ENCODE data around the gene ALPI.

Gene ALPI

GRCh38 chr2:232489516-232490220 lies 33.7 kb downstream of the ALPI start:
- in situ Hi-C loops (cut with HindIII; ENCODE audit: low pct_ligation_motif_present, low pct_unique_long_range_greater_than_20kb, low sequenced_read_pairs): no loop called here
- no peak for DNase-seq

GRCh38 chr2:232490221-232491138 lies 34.5 kb downstream of the ALPI start:
- in situ Hi-C loops (cut with HindIII; ENCODE audit: low pct_ligation_motif_present, low pct_unique_long_range_greater_than_20kb, low sequenced_read_pairs): no loop called here
- DNase-seq: no peak

GRCh38 chr2:232491139-232491780 lies 35.3 kb downstream of the ALPI start:
- in situ Hi-C loops (cut with HindIII; ENCODE audit: low pct_ligation_motif_present, low pct_unique_long_range_greater_than_20kb, low sequenced_read_pairs): no loop called here
- no peak for DNase-seq

GRCh38 chr2:232492236-232492848 lies 36.4 kb downstream of the ALPI start:
- no peak for DNase-seq
- in situ Hi-C loops (cut with HindIII; ENCODE audit: low pct_ligation_motif_present, low pct_unique_long_range_greater_than_20kb, low sequenced_read_pairs): no loop called here

GRCh38 chr2:232492963-232493700 lies 37.2 kb downstream of the ALPI start:
- no peak for DNase-seq
- in situ Hi-C loops (cut with HindIII; ENCODE audit: low pct_ligation_motif_present, low pct_unique_long_range_greater_than_20kb, low sequenced_read_pairs): no loop called here

- in situ Hi-C loops (cut with HindIII; ENCODE audit: low pct_ligation_motif_present, low pct_unique_long_range_greater_than_20kb, low sequenced_read_pairs): no loop called here
- no peak for DNase-seq
Measured at GRCh38 chr2:232493701-232494474, 37.9 kb downstream of the ALPI start.

- DNase-seq: no peak
- in situ Hi-C loops (cut with HindIII; ENCODE audit: low pct_ligation_motif_present, low pct_unique_long_range_greater_than_20kb, low sequenced_read_pairs): no loop called here
Measured at GRCh38 chr2:232494542-232494941, 38.6 kb downstream of the ALPI start.

- in situ Hi-C loops (cut with HindIII; ENCODE audit: low pct_ligation_motif_present, low pct_unique_long_range_greater_than_20kb, low sequenced_read_pairs): no loop called here
- no peak for DNase-seq
Measured at GRCh38 chr2:232495292-232495691, 39.3 kb downstream of the ALPI start.

- in situ Hi-C loops (cut with HindIII; ENCODE audit: low pct_ligation_motif_present, low pct_unique_long_range_greater_than_20kb, low sequenced_read_pairs): no loop called here
- no peak for DNase-seq
Measured at GRCh38 chr2:232496501-232497270, 40.7 kb downstream of the ALPI start.

- in situ Hi-C loops (cut with HindIII; ENCODE audit: low pct_ligation_motif_present, low pct_unique_long_range_greater_than_20kb, low sequenced_read_pairs): no loop called here
- no peak for DNase-seq
Measured at GRCh38 chr2:232497348-232497747, 41.4 kb downstream of the ALPI start.

- in situ Hi-C loops (cut with HindIII; ENCODE audit: low pct_ligation_motif_present, low pct_unique_long_range_greater_than_20kb, low sequenced_read_pairs): no loop called here
- DNase-seq: no peak
Measured at GRCh38 chr2:232498452-232498851, 42.5 kb downstream of the ALPI start.

- no peak for DNase-seq
Measured at GRCh38 chr2:232501331-232501771, 45.4 kb downstream of the ALPI start.

GRCh38 chr2:232501794-232502390 lies 45.9 kb downstream of the ALPI start:
- in situ Hi-C loops (cut with HindIII; ENCODE audit: low pct_ligation_motif_present, low pct_unique_long_range_greater_than_20kb, low sequenced_read_pairs): no loop called here
- no peak for DNase-seq

More at GRCh38 chr2:232501331-232501771, 45.4 kb downstream of the ALPI start:
- in situ Hi-C loops (cut with HindIII; ENCODE audit: low pct_ligation_motif_present, low pct_unique_long_range_greater_than_20kb, low sequenced_read_pairs): no loop called here

GRCh38 chr2:232502511-232502910 lies 46.6 kb downstream of the ALPI start:
- no peak for DNase-seq
- in situ Hi-C loops (cut with HindIII; ENCODE audit: low pct_ligation_motif_present, low pct_unique_long_range_greater_than_20kb, low sequenced_read_pairs): no loop called here

- no peak for DNase-seq
- in situ Hi-C loops (cut with HindIII; ENCODE audit: low pct_ligation_motif_present, low pct_unique_long_range_greater_than_20kb, low sequenced_read_pairs): no loop called here
Measured at GRCh38 chr2:232502911-232503808, 47.2 kb downstream of the ALPI start.
